Measurements from ENCODE around the gene FRMD4A.
"Not testable (repeated sequence)": the region's sequence is repeated elsewhere in the genome, so short reads cannot be mapped to it uniquely, and the experiment has no call there.

The FRMD4A gene

DNA sequence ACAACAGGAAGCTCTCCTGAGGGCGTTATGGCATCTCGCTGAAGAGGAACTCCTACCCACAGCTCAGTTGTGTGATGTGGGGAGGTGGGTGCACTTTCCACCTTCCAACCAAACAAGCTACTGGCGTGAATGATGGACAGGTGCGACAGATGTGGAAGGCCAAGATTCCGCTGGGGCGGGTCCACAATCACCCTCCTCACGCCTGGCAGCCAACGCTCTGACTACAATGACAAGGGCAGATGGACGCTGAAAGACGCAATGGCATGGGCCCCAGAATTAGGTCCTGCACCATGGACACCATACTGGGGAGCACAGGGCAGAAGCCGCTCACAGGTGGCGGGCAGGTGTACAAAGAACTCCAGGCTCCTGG, 461.4 kb downstream of the FRMD4A start:
- in situ Hi-C loops (cut with HindIII; ENCODE audit: low sequenced_read_pairs): no loop called here

DNA sequence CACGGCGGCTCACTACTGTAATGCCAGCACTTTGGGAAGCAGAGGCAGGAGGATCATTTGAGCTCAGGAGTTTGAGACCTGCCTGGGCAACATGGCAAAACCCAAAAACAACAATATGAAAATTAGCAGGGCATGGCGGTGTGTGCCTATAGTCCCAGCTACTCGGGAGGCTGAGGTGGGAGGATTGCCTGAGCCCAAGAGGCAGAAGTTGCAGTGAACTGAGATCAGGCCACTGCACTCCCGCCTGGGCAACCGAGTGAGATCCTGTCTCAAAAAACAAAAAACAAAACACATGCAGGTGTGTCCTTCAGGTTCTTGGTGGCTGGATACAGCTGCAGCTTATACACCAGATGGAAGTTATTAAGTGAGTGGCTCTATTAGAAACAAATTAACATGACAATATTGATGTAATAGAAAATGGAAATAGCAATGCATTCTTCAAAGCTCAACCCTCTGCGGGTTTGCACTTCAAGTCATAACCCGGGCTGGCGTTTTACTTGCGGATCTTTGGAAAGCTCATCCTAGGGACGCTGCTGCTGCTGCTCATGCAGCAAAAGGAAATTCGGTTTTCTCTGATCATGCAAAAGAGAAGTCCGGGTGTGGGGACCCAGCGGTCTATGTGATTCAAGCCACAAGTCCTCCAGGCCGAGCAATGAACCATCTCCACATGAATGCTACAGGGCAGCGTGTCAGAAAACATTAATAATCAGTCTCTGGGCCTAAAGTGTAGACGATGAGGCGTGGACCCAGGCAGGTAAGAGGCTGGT, 462.0 kb downstream of the FRMD4A start:
- in situ Hi-C loops (cut with HindIII; ENCODE audit: low sequenced_read_pairs): no loop called here

DNA sequence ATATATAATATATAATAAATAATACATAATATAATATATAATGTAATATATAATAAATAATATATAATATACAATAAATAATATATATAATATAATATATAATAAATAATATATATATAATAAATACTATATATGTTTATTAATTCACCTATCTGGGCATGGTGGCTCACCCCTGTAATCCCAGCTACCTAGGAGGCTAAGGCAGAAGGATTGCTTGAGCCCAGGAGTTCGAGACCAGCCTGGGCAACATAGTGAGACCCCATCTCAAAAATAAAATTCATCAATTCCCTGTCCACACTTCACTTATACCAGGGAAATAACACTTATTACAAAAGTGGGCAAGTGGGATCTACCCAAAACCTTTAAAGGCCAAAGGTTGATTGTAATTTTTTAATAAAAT, 462.9 kb downstream of the FRMD4A start:
- in situ Hi-C loops (cut with HindIII; ENCODE audit: low sequenced_read_pairs): no loop called here

DNA sequence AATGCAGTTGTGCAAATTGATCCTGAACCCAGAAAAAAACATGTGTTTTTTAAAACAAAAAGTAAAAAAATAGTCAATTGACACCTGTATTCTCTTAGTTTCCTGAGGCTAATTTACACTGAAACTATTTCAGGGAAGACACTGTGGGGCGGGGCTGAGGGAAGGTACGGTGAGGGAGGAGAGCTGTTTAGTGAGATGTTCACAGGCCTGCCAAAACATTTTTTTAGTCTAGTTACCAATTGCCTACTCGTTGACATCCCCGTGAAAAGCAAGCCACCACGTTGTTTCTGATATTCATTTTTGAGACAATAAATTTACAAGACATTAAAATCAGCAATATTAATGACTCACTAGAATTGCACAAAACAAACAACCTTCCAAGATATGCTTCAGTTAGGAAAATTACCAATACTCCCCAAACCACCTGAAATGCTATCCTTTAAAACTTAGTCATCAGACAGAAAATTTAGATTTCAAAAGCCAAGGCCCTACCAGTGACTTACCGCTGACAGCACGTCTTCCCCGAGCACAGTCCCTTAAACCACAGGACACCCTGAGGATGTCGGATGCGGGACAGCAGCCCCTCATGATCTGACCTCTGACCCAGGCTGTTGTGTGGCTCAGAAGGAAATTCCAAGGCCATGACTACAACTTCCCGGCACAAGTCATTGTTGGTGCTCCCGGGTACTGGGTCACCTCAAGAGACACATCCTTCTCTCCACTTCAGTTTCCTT, 464.8 kb downstream of the FRMD4A start:
- in situ Hi-C loops (cut with HindIII; ENCODE audit: low sequenced_read_pairs): no loop called here

DNA sequence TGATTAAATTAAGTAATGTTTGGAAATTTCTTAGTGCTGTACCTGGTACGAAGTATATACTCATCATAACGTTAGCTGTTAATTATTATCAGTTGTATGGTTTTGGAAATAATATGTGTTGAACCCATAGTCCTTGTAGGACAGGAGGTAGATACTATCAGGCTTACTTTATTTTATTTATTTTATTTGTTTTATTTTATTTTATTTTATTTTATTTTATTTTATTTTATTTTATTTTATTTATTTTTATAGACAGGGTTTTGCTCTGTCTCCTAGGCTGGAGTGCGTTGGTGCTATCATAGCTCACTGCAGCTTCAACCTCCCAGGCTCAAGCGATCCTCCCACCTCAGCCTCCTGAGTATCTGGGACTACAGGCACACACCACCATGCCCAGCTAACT, 465.5 kb downstream of the FRMD4A start:
- in situ Hi-C loops (cut with HindIII; ENCODE audit: low sequenced_read_pairs): not testable (repeated sequence)

DNA sequence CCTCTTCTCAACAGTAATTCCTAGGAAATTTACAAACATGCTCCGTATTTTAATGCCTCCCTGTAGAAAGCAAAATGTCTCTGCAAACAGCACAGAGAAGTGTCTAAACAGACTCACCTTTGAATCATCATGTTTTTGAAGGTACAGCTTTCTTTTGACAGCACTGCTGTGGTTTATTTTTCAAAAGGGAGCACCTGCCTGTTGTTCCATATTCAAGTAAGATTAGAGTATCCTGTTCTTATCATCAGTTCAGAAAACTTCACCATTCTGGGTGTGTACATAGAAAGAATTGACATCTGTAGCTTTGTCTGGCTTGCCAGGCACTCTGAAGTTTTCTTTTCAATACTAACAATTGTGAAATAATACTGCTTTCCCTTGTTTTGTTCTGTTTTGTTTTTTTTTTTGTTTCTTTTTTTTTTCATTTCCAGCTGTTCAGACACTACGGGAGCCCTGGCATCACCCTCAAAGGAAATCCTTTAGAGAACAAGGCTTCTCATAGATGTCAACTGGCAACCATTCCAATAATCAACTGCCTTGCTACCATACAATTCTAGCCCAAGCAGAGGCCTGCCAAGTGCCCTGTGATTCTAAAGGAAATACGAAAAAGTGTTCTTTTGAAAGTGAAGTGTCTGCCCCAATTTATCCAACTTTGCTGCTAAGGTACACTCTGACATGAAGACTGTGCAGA, 468.0 kb downstream of the FRMD4A start:
- in situ Hi-C loops (cut with HindIII; ENCODE audit: low sequenced_read_pairs): no loop called here

DNA sequence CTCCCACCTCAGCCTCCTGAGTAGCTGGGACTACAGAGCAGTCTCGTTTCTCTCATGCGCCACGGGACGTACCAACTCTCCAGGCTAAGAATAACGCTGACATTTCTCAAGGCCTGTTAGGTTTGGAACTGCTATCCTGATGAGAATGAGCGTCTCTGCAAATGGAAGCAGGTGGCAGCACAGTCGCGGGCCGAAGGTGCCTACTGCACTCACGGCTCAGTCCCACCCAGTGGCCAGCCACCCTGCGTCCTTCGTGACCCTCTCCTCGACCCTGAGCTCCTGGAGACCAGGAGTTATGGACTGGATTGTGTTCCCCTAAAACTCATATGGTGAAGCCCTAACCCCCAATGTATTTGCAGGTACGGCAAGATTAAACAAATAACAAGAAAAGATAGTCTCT, 469.8 kb downstream of the FRMD4A start:
- in situ Hi-C loops (cut with HindIII; ENCODE audit: low sequenced_read_pairs): no loop called here

DNA sequence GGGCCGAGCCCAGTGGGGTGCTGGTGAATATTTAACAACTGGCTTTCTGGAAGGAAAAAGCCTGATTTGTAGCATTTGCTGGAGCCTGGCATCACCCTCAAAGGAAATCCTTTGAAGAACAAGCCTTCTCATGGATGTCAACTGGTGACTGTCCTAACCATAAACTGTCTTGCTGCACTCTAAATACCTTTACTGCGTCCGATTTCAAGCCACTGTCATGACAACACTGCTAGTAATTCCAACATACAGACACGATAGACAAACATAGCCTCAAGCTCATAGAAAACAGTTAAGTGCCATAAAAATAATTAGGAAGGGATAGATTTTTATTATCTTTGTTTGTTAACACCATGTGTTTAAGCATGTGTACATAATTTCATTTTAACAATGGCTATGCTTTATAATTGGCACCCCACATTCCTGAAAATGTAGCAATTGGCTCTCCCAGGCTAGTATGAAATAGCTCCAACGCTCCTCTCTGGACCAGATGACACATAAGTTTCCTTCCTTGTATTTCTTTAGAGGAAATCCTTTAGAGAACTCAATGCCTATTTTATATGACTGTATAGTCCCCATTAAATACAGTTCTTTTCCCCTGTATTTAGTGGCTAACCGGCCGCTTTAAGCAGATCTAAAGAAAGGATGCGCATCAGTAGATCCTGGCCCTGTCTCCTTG, 470.6 kb downstream of the FRMD4A start:
- in situ Hi-C loops (cut with HindIII; ENCODE audit: low sequenced_read_pairs): loop anchor here (5.0 kb wide), 1 partner anchor 38 kb away; no protein-coding TSS in a partner anchor

DNA sequence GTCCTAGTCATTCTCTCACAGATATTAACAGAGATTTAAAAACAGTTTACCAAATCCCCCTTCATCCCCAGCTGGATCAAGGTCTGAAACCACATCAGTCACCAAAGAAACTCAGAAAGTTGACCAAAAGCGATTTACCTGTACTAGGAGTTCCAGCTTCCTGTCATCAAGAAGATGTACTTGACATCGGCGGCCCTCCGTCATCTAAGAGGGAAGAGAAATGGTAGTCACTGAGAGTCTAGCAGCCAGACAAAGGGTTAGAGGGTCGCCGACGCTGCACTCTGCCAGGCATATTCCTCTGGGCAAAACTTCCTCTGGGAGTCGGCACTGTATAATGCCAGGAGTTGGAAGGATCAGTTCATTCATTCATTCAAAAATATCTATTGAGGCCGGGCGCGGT, 472.0 kb downstream of the FRMD4A start:
- in situ Hi-C loops (cut with HindIII; ENCODE audit: low sequenced_read_pairs): loop anchor here (5.0 kb wide), 1 partner anchor 36 kb away; no protein-coding TSS in a partner anchor

DNA sequence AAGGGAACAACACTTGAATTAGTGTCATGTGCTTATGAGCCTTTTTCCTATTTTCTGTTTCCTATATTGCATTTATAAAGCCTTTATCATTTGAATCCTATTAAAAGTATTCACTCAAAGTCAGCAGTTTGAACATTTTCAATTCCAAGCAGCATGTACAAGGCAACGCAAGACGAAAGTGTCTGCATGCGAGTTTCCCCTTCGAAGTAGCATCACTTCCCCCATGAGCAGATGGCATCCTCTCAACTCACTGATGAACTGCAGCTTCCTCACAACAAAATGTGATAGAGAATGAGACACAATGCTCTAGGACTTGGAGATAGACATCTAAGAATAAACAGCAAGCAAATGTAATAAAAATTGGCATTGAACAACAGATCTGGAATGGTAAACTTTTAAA, 473.3 kb downstream of the FRMD4A start:
- in situ Hi-C loops (cut with HindIII; ENCODE audit: low sequenced_read_pairs): loop anchor here (5.0 kb wide), 1 partner anchor 35 kb away; no protein-coding TSS in a partner anchor

DNA sequence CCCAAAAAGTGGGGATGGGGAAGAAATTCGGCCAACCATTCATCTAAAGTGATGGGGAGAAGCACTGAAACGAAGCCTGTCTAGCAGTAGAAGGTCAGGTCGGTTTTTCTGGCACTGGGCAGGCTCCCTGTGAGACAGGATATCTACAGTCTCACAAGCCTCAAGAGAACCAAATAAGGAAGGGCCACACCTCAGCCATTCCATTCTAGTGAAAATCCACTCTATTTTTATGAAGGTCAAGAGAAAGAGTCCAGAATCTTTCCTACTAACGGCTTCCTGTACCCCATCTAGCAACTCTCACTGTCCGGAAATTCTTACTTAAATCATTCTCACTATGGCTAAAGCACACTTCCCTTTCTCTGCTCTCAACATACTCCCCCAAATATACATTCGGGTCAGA, 476.9 kb downstream of the FRMD4A start:
- in situ Hi-C loops (cut with HindIII; ENCODE audit: low sequenced_read_pairs): no loop called here

DNA sequence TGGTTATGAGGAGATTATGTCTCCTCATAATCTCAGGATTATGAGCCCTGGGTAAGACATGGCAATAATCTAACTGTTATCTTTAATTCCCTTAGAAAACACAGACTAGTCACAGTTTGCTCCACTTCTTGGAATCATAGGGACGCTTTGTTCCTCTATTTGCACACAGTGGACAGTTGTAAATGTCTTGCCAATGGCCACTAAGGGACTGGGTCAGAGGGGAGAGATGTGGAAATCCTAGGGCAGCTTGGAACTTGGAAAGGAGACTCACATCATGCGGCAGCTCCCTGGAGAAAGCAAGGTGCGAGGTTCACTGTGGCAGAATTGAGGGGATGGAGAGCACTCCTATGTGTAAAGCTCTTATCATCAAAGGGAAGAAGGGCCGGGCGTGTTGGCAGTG, 477.9 kb downstream of the FRMD4A start:
- in situ Hi-C loops (cut with HindIII; ENCODE audit: low sequenced_read_pairs): no loop called here

DNA sequence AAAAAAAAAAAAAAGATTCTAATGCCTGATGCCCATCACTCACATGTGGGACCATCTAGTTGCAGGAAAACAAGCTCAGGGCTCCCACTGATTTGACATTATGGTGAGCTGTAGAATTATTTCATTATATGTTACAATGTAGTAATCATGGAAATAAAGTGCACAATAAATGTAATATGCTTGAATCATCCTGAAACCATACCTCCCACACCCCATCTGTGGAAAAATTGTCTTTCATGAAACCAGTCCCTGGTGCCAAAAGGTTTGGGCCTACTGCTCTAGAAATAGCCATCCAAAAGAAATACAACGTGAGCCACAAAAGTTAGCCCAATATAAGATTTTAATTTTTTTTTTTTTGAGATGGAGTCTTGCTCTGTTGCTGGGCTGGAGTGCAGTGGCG, 478.8 kb downstream of the FRMD4A start:
- in situ Hi-C loops (cut with HindIII; ENCODE audit: low sequenced_read_pairs): no loop called here

DNA sequence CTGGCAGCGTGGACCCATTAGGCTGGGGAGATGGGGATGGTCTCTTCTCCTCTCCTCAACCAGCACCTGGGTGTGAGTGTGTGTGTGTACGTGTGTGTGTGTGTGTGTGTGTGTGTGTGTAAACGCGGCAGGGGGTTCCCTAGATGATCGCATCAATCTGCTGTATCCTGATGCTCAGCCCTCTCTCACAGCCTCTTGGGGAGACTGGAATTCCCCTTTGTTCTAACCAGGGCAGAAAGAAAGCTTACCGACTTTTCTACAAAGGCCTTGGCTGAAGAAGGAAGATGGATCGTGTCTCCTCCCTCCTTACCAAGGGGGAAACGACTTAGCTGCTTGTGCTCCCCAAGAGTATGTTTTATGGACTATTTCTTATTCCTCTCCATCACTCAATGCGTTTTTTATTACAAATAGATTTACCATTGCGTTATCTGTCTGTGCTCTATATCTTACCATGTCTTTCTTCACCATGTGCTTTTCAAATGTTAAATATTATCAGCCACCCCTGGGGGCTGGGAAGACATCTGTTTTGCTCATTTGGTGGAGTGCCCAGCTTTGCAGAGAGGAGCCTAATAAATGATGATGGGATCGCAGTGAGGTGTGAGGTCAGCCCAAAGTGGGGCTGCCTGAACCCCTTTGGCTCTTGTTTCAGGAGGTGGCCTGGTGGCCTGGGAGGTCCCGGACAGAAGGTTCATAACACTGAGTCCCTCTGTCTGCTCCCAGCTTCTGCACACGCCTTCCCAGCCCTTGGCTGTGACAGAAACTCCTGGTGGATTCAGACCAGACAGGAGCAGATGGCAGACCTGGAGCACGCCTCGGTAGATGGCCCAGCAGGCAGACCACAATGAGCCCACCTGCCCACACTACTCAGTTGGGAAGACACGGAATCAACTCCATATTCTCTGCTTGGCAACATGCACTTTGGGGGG, 481.9 kb downstream of the FRMD4A start:
- in situ Hi-C loops (cut with HindIII; ENCODE audit: low sequenced_read_pairs): no loop called here

DNA sequence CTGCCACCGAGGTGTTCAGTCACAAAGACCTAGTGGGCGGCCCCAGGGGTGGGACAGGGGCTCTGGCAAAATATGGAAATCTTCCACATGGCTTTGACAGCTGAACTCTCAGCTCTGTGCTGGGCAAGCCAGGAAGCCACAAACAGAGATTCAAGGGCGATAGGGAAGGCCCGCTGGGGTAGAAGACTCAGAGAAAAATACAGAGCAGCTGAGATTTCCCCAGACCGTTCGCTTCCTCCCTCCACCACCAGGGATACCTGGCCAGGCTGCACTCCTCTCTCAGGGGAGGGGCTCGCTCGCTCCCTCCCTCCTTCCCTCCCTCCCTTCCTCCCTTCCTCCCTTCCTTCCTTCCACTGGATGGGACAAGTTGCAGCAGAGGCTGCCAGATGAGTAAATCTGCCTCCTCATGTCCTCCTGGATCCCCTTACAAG, 483.5 kb downstream of the FRMD4A start:
- in situ Hi-C loops (cut with HindIII; ENCODE audit: low sequenced_read_pairs): no loop called here

DNA sequence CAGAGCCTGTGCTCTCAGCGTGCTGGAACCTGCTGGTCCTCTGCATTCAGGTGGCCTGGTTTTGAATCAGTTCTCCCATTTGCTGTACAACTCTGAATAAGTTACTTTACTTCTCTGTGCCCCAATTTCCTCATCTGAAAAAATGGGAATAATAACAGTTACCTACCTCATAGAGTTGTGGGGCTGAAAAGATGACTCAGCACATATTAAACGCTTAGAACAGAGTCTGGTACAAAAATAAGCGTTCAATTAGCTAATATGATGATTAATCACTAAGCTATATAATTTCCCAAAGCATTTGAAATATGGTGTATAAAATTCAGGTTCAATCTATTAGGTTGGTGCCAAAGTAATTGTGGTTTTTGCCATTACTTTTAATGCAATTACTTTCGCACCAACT, 484.8 kb downstream of the FRMD4A start:
- in situ Hi-C loops (cut with HindIII; ENCODE audit: low sequenced_read_pairs): no loop called here

DNA sequence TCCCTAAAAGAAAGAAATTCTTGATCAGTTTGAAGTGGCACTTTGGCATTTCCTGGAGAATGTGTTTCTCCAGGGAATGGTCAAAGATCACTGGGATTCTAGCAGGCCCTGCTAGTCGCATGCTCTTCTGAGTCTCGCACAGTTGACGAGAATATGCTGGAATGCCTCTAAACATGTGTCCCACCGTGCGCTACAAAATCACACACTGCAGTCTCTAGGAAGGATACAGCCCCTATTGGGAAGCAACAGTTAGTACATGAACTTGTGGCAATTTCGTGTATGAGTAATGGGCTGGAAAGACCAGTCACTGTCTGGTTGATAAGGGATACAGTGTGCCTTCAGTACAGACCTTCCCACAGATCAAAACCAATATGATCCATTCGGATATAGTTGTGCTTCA, 486.1 kb downstream of the FRMD4A start:
- in situ Hi-C loops (cut with HindIII; ENCODE audit: low sequenced_read_pairs): no loop called here

DNA sequence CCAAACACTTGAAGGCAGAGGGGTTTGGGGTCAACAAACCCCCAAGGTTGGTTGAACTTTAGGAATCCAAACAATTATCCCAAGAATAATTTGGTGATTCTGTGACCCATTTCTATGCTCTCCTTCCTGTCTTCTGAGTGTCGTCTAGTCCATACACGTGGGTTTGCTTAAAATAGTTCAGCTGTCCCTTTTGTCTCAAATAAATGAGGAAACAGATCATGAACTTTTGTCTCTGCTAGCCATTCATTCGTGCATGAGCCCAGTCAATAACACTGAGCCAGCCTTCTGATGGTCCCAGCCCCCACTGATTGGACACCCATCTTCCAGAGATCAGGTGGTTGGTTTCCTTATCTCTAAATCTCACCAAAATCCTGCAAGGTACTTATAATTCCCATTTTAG, 488.6 kb downstream of the FRMD4A start:
- in situ Hi-C loops (cut with HindIII; ENCODE audit: low sequenced_read_pairs): no loop called here

DNA sequence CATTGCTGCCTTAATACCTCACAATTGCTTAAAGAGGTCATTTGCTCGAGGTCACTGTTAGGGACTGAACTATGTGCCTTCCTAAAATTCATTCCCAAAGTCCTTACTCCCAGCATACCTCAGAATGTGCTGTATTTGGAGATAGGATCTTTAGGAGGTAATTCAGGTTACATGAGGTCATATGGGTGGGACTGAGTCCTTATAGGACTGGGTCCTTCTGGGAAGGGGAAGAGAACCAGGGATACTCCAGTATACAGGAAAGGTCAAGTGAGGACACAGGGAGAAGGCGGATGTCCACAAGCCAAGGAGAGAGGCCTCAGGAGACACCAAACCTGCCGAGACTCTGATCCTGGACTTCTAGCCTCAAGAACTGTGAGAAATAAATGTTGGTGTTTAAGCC, 490.7 kb downstream of the FRMD4A start:
- in situ Hi-C loops (cut with HindIII; ENCODE audit: low sequenced_read_pairs): no loop called here

DNA sequence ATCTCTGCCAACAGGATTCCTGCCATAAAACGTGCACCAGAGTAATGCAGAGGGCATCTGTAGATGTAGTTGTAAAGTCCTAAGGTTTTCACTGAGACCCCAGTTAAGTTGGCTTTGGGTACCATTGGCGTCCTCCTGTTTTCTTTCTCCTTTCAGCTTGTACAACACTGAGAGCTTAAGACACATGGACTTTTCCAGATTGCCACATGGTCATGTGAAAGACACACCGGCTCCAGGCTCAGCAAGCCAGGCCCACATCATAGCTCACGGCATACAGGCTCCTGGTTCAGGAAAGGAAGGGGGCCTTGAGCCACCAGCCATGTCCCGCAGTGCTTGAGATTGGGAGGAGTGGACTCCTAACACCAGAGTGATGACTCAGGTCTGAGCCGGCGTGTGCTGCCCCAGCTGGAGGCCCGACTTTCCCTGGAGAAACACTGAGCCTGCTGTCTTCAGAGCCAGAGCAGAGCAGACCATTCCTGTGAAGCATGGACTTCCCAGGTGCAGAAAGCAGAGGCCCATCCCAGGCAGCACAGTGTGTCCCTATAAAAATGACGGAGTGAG, 491.2 kb downstream of the FRMD4A start:
- in situ Hi-C loops (cut with HindIII; ENCODE audit: low sequenced_read_pairs): no loop called here
